ENCODE measurements around the gene MIA.
A peak's percentile ranks its signal among the peaks of the same experiment; 100 is the strongest.
"Not testable (repeated sequence)": the region's sequence is repeated elsewhere in the genome, so short reads cannot be mapped to it uniquely, and the experiment has no call there.

MIA gene

GRCh38 chr19:40826699-40827385 lies 51.5 kb downstream of the MIA start:
- not testable (repeated sequence) for H3K9me3 Mint-ChIP-seq; H3K36me3 Mint-ChIP-seq (ENCODE audit: low read depth); DNase-seq; H3K27ac Mint-ChIP-seq; H3K27me3 Mint-ChIP-seq; H3K4me3 Mint-ChIP-seq
- peak; percentile 60 for ATAC-seq
- peaks cover 24% of the 10 kb centered on the region for H3K4me1 Mint-ChIP-seq

Measured in activated naive CD8-positive, alpha-beta T cell treated with anti-CD3 and anti-CD28 coated beads, Interleukin-2, amount 50 U/mL, for 24 hours (primary cell).